A549 (cell line): ENCODE results near the gene KIAA0040. TPM values are rescaled to one million over a fixed set of nuclear protein-coding genes. Genes with fewer than 3 reads are reported as not detected.
A peak's percentile ranks its signal among the peaks of the same experiment; 100 is the strongest.

Source experiments
- ATAC-seq, 2 experiments: fragments of 200-7000 bp in 1 of 2; fragments of >200 bp in 1 of 2; cut with Nextera tagmentation in 1 of 2; cut with Tn5 transposase in 1 of 2; 3 replicates each; pipeline versions ENCODE4 v1.8.0 to v1.9.1; 2018 to 2020; ENCODE audit warnings: mild to moderate bottlenecking in 1 of 2, moderate library complexity in 1 of 2
- CTCF ChIA-PET: fragments of 300-600 bp; sonication (Branson Sonifier 250); formaldehyde crosslinking; extraction: SDS; loops from one replicate; lab custom pipeline; 2021; ENCODE audit warnings: antibody characterized with exemption, inconsistent platforms; lab: Yijun Ruan, JAX
- POLR2A ChIA-PET: fragments of 350-600 bp; formaldehyde crosslinking; extraction: SDS; loops from one replicate; lab custom pipeline; 2021; ENCODE audit warnings: antibody characterized with exemption, inconsistent platforms; lab: Yijun Ruan, JAX
- DNase-seq, 2 experiments: peaks; one replicate each; pipeline versions ENCODE4 v3.0.0 to v3.0.0-alpha.2; 2011 to 2016; ENCODE audit warnings: low read depth in 1 of 2, low spot score in 1 of 2
- FAIRE-seq: peaks from 2 replicates; lab custom pipeline; 2011; peaks lifted over from hg19 to GRCh38; lab: Jason Lieb, UNC
- H3K27ac ChIP-seq, 2 experiments: fragments of >200 bp; sonication (Bioruptor Twin); formaldehyde crosslinking; 3 replicates each; pipeline ENCODE4 v1.5.1; 2016 to 2017
- H3K4me1 ChIP-seq: fragments of >200 bp; sonication (Bioruptor Twin); formaldehyde crosslinking; 3 replicates; pipeline ENCODE4 v1.6.1; 2016
- H3K4me2 ChIP-seq: fragments of >200 bp; sonication (Bioruptor Twin); formaldehyde crosslinking; 3 replicates; pipeline ENCODE4 v1.6.1; 2016
- H3K4me3 ChIP-seq: fragments of >200 bp; sonication (Bioruptor Twin); formaldehyde crosslinking; 3 replicates; pipeline ENCODE4 v1.5.1; 2016
- H3K9me3 ChIP-seq: fragments of >200 bp; sonication (Bioruptor Twin); formaldehyde crosslinking; 3 replicates; pipeline ENCODE4 v1.6.1; 2016
- BHLHE40 ChIP-seq: IDR thresholded peaks from 2 replicates; pipeline ENCODE4 v1.6.1; 2012; ENCODE audit warnings: low read depth, low read length, inconsistent platforms
- CEBPB ChIP-seq, 2 experiments: fragments of >200 bp in 1 of 2; sonication (Bioruptor Twin) in 1 of 2; formaldehyde crosslinking in 1 of 2; IDR thresholded peaks; 2 replicates each; pipeline ENCODE4 v1.6.1; 2012 to 2016
- CHD4 ChIP-seq: fragments of 200-600 bp; sonication (generic); IDR thresholded peaks from 2 replicates; pipeline ENCODE4 v1.6.1; 2016; ENCODE audit warnings: antibody characterized with exemption, mild to moderate bottlenecking, borderline replicate concordance
- EHMT2 ChIP-seq: fragments of 200-600 bp; sonication (generic); IDR thresholded peaks from 2 replicates; pipeline ENCODE4 v1.6.1; 2016; ENCODE audit warnings: antibody characterized with exemption, low read depth, mild to moderate bottlenecking, moderate library complexity
- EP300 ChIP-seq, 2 experiments: fragments of >200 bp; sonication (Bioruptor Twin); formaldehyde crosslinking; IDR thresholded peaks; 2 replicates in 1 of 2; 3 replicates in 1 of 2; pipeline ENCODE4 v1.6.1; 2016 to 2017
- GATA3 ChIP-seq: IDR thresholded peaks from 2 replicates; pipeline ENCODE4 v1.6.1; 2012; ENCODE audit warnings: borderline replicate concordance
- HEYL ChIP-seq: fragments of 250-450 bp; sonication (Bioruptor Pico); IDR thresholded peaks from 2 replicates; pipeline ENCODE4 v1.8.0; 2021; ENCODE audit warnings: mild to moderate bottlenecking, moderate library complexity
- HOXB5 ChIP-seq: fragments of 250-450 bp; sonication (Bioruptor Pico); IDR thresholded peaks from 2 replicates; pipeline ENCODE4 v1.5.0; 2020; ENCODE audit warnings: mild to moderate bottlenecking, moderate library complexity
- JUN ChIP-seq, 2 experiments: fragments of >200 bp; sonication (Bioruptor Twin); formaldehyde crosslinking; IDR thresholded peaks; 2 replicates in 1 of 2; 3 replicates in 1 of 2; pipeline ENCODE4 v1.6.1; 2016 to 2017
- JUNB ChIP-seq: fragments of >200 bp; sonication (Bioruptor Twin); formaldehyde crosslinking; IDR thresholded peaks from 2 replicates; pipeline ENCODE4 v1.6.1; 2016
- KDM1A ChIP-seq: fragments of 200-600 bp; sonication (generic); IDR thresholded peaks from 2 replicates; pipeline ENCODE4 v1.6.1; 2016; ENCODE audit warnings: low read depth, mild to moderate bottlenecking
- KDM5A ChIP-seq: fragments of 200-600 bp; sonication (generic); IDR thresholded peaks from 2 replicates; pipeline ENCODE4 v1.6.1; 2016; ENCODE audit warnings: antibody characterized with exemption, mild to moderate bottlenecking
- MAZ ChIP-seq: fragments of 150-350 bp; IDR thresholded peaks from 2 replicates; pipeline ENCODE4 v1.6.1; 2014; ENCODE audit warnings: antibody characterized with exemption, low read depth, low read length, borderline replicate concordance
- NFE2L2 ChIP-seq: fragments of 150-350 bp; conservative IDR thresholded peaks from 2 replicates; pipeline ENCODE4 v1.6.1; 2014; ENCODE audit warnings: low read length
- PHF8 ChIP-seq: fragments of 200-600 bp; sonication (generic); IDR thresholded peaks from 2 replicates; pipeline ENCODE4 v1.6.1; 2016; ENCODE audit warnings: low read depth, mild to moderate bottlenecking, antibody characterized with exemption, moderate library complexity, borderline replicate concordance
- POLR2A ChIP-seq: IDR thresholded peaks from 2 replicates; pipeline ENCODE4 v1.6.1; 2012; ENCODE audit warnings: mild to moderate bottlenecking, low read length
- RAD21 ChIP-seq, 2 experiments: fragments of >200 bp in 1 of 2; sonication (Bioruptor Twin) in 1 of 2; formaldehyde crosslinking in 1 of 2; IDR thresholded peaks in 1 of 2; conservative IDR thresholded peaks in 1 of 2; 2 replicates in 1 of 2; 3 replicates in 1 of 2; pipeline ENCODE4 v1.6.1; 2012 to 2018; ENCODE audit warnings: inconsistent platforms in 1 of 2
- RARB ChIP-seq: fragments of 250-450 bp; sonication (Bioruptor Pico); IDR thresholded peaks from 2 replicates; pipeline ENCODE4 v1.8.0; 2021; ENCODE audit warnings: mild to moderate bottlenecking, moderate library complexity
- SREBF2 ChIP-seq: fragments of 450-650 bp; IDR thresholded peaks from 2 replicates; pipeline ENCODE4 v1.6.1; 2014; ENCODE audit warnings: mild to moderate bottlenecking, moderate library complexity
- TFCP2L1 ChIP-seq: fragments of 250-450 bp; sonication (Bioruptor Pico); IDR thresholded peaks from 2 replicates; pipeline ENCODE4 v1.5.0; 2021; ENCODE audit warnings: mild to moderate bottlenecking
- TP53 ChIP-seq: fragments of 250-450 bp; sonication (Bioruptor Pico); IDR thresholded peaks from 2 replicates; pipeline ENCODE4 v1.5.0; 2021; ENCODE audit warnings: mild to moderate bottlenecking, moderate library complexity
- WGBS: methylation state at CpG from one replicate; pipeline ENCODE4 v1.1.6; 2017; ENCODE audit errors: missing lambda C conversion rate; 5-methylcytosine and 5-hydroxymethylcytosine counted together
- polyA plus RNA-seq, 4 experiments: library from polyadenylated mRNA; depleted of rRNA in 3 of 4; stranded (reverse); fragments of >200 nt; fragmentation: RNase III in 1 of 4; extraction: RNeasy Plus Mini Kit Qiagen cat#74134 plus additional on column Dnase treatment in 1 of 4; gene quantifications; 2 replicates in 3 of 4; 3 replicates in 1 of 4; pipeline ENCODE4 v1.2.3, GENCODE V29; 2011 to 2017
- TF ChIP-seq, protein P1 (sequence below): fragments of 200-600 bp; sonication (generic); IDR thresholded peaks from 2 replicates; pipeline ENCODE4 v1.6.1; 2016; ENCODE audit warnings: antibody characterized with exemption, mild to moderate bottlenecking, moderate library complexity

KIAA0040 gene
- polyA plus RNA-seq, 2 of the 4 experiments (the other 2 are of a cell fraction) = 0.21 to 1.1 TPM

DNA sequence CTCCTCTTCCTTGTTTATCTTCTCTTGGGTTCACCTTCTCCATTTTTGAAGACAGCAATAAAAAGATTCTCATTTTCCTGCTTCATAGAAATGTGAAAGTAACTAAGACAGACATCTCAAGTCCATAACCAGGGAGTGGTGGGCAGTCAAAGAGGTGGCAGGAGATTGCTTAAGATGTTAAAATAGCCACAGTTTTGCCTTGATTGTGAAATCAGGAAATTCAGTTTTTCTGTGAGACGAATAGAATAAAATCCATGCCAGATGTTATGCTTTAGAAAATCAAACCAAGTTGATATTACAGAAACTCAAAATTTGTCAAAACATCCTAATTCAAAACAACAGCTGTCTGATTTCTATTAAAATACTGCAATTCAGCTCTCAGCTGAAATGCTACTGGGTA is 67.7 kb downstream of the KIAA0040 start:
- Histone ChIP-seq H3K9me3 (no peaks in the 10 kb centered on the region), H3K4me3 (no peak overlapping the region), H3K4me1 (no peaks in the 10 kb centered on the region), H3K4me2 (no peak overlapping the region), H3K27ac (no peak overlapping the region)
- FAIRE-seq (no peak), ATAC-seq (no peak), DNase-seq (no peak)
- no peak for TF ChIP-seq POLR2A
- TF ChIP-seq PHF8 = no peak
- no peak for TF ChIP-seq KDM1A
- peak in 1 of 2 experiments; percentile 16; a peak in 1 of 4 replicates for TF ChIP-seq CEBPB (IDR thresholded peaks at IDR 0.05)
- no peak for TF ChIP-seq HOXB5
- TF ChIP-seq SREBF2 = no peak
- no peak for TF ChIP-seq JUNB
- no peak for TF ChIP-seq TP53
- TF ChIP-seq CHD4 = no peak
- WGBS = 59% methylated on average over 1 of the region's 1 CpG
- POLR2A ChIA-PET = interaction anchor here (0.6 to 1.3 kb wide), 4 partner anchors 95 to 795 kb away, joined by 3 to 8 read pairs (median 4); partner anchors contain the start of genes CACYBP and MRPS14
- CTCF ChIA-PET = interaction anchor here (0.7 to 2.9 kb wide), 19 partner anchors 8 to 359 kb away, joined by 3 to 20 read pairs (median 5); partner anchors contain the start of gene MRPS14

DNA sequence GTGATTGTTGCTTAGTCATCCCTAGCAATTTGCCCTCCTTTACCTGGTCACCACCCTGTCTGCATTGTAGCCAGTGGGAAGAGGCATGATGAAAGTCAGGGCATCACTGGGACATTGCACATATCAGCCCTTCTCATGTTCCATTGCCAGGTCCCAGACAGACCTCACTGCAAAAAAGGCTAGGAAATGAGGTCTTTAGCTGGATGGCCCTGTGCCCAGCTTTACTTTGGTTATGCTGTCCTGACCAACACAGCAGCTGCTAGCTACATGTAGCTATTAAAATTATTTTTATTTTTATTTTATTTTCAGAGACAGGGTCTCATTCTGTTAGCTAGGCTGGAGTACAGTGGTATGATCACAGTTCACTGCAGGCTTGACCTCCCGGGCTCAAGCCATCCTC is 72.1 kb downstream of the KIAA0040 start:
- ChIA-PET POLR2A (no interaction called here), CTCF (no interaction called here)
- H3K4me1 ChIP-seq = no peaks in the 10 kb centered on the region
- no peak overlapping the region for H3K27ac ChIP-seq
- FAIRE-seq (no peak), ATAC-seq (no peak), DNase-seq (no peak)
- TF ChIP-seq, protein P1, sequence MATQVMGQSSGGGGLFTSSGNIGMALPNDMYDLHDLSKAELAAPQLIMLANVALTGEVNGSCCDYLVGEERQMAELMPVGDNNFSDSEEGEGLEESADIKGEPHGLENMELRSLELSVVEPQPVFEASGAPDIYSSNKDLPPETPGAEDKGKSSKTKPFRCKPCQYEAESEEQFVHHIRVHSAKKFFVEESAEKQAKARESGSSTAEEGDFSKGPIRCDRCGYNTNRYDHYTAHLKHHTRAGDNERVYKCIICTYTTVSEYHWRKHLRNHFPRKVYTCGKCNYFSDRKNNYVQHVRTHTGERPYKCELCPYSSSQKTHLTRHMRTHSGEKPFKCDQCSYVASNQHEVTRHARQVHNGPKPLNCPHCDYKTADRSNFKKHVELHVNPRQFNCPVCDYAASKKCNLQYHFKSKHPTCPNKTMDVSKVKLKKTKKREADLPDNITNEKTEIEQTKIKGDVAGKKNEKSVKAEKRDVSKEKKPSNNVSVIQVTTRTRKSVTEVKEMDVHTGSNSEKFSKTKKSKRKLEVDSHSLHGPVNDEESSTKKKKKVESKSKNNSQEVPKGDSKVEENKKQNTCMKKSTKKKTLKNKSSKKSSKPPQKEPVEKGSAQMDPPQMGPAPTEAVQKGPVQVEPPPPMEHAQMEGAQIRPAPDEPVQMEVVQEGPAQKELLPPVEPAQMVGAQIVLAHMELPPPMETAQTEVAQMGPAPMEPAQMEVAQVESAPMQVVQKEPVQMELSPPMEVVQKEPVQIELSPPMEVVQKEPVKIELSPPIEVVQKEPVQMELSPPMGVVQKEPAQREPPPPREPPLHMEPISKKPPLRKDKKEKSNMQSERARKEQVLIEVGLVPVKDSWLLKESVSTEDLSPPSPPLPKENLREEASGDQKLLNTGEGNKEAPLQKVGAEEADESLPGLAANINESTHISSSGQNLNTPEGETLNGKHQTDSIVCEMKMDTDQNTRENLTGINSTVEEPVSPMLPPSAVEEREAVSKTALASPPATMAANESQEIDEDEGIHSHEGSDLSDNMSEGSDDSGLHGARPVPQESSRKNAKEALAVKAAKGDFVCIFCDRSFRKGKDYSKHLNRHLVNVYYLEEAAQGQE = no peak
- TF ChIP-seq MAZ = no peak
- no peak for TF ChIP-seq GATA3
- no peak for TF ChIP-seq RARB (CRISPR knock-in tag)
- no peak for TF ChIP-seq HEYL (CRISPR knock-in tag)
- no peak for TF ChIP-seq BHLHE40
- TF ChIP-seq RAD21 (conservative IDR thresholded peaks at IDR 0.05 in 1 of 2, IDR thresholded peaks at IDR 0.05 in 1 of 2) = no peak
- no peak for TF ChIP-seq EHMT2
- TF ChIP-seq NFE2L2 = no peak
- H3K4me2 ChIP-seq = no peak overlapping the region
- no peak overlapping the region for H3K4me3 ChIP-seq
- 57% methylated on average over 1 of the region's 1 CpG for WGBS
- no peaks in the 10 kb centered on the region for H3K9me3 ChIP-seq

DNA sequence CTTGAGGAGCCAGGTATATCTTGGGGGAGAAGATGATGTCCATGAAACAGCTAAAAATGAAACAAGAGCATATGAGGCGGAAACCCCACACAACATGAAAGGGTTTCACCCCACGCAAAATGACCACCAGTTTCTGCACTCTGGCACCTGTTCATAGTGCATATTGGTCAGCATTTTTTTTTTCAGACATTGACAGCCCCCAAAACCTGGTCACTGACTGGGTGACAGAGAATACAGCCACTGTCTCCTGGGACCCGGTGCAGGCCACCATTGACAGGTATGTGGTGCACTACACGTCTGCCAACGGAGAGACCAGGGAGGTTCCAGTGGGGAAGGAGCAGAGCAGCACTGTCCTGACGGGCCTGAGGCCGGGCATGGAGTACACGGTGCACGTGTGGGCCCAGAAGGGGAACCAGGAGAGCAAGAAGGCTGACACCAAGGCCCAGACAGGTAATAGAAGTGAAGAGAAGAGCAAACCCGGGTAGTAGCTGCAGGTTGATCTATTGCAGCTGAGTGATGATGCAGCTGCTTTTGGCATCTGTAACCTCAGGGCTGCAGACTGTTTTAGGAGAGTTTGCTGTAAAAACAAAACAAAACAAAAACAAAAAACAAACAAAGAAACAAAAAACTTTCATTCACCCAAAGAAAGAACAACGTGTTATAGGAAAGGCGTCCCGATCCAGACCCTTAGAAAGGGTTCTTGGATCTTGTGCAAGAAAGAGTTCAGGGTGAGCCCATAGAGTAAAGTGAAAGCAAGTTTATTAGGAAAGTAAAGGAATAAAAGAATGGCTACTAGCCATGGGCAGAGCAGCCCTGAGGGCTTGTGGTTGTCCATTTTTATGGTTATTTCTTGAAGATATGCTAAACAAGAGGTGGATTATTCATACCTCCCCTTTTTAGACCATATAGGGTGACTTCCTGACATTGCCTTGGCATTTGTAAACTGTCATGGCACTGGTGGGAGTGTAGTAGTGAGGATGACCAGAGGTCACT is 73.9 kb downstream of the KIAA0040 start:
- no peak for FAIRE-seq
- ChIA-PET CTCF (no interaction called here), POLR2A (no interaction called here)
- ATAC-seq = no peak
- TF ChIP-seq TFCP2L1 (CRISPR knock-in tag) (no peak), EP300 (IDR thresholded peaks at IDR 0.05) (no peak), KDM5A (no peak), KDM1A (no peak), MAZ (no peak), JUN (IDR thresholded peaks at IDR 0.05) (no peak)
- WGBS = 46% methylated on average over 13 of the region's 13 CpGs
- Histone ChIP-seq H3K27ac (no peak overlapping the region), H3K4me1 (no peaks in the 10 kb centered on the region), H3K4me3 (no peak overlapping the region), H3K4me2 (no peak overlapping the region), H3K9me3 (no peaks in the 10 kb centered on the region)
- DNase-seq = no peak
